ENCODE measurements around the gene MYBPC1.
"Not testable (repeated sequence)": the region's sequence is repeated elsewhere in the genome, so short reads cannot be mapped to it uniquely, and the experiment has no call there.

The MYBPC1 gene

DNA sequence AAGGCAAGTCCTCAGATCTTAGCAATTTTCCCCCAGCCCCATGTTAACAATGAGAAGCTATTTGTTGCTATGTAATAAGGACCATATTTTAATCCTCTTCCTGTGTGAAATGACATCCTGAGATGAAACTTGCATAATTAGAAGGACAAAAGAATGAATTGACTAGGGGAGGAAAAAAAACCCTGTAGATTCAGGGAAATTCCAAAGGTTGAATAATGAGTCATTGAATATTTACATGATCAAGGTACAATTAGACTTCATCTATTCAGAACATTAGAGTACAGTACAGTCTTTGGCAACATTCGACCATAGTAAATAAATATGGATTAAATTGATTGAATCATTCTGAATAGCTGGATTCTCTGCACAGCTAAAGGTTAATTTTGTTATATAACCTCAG is 9.4 kb downstream of the MYBPC1 start:
- DNase-seq = no peak

DNA sequence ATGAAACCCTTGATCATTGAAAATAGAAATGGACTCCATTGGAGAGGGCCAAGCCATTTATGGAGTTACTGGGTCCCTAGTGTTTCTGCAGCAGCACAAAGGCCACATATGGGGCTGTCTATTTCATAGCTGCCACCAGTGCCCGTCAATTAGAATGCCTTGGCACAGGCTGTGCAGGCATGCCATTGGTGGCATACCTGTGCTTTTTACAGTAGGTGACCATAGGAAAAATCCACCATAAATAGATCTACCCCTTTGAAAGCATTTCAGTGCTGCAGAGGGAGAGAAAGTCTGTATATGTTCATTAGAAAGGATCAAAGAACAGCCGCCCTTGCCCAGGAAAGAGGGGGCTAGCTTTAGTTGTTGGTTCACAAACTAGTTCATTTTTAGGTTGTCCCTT is 13.1 kb downstream of the MYBPC1 start:
- no peak for DNase-seq

DNA sequence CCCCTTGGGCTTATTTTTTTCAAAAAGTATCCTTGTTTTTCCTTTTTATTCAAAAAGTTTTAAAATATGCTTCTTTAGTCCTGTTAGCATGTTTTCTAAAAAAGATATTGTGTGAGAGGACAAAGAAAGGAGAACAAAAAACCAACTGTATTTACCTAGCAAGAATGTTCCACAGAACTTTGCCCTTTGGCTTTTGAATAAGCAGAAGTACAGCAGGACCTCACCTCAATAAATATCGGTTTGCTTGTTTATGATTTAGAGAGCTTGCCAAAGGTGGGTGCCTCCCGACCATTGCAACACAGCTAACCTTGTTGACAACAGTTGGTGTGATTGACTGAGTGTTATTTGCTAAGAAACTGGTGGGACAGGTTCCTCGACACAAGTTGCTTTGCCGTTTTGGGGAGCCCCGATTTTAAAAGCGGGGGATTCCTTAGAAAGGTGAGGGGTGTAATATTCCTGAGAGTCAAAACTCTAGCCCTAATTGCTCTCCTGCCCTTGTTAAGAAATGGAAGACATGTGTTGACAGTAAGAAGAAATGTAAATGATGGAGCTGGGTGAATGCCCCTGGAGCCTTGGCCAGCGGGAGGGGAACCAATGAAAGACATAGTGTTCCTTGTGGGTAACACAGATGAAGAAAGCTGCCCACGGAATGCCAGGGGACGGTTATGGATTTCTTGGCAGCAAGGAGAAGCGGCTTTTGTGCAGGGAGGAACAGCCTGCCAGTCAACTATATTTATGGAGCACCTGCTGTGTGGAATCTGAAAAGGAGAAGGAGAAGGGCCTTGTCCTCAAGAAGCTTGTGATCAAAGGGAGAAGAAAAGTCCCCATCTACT is 13.7 kb downstream of the MYBPC1 start:
- no peak for DNase-seq

DNA sequence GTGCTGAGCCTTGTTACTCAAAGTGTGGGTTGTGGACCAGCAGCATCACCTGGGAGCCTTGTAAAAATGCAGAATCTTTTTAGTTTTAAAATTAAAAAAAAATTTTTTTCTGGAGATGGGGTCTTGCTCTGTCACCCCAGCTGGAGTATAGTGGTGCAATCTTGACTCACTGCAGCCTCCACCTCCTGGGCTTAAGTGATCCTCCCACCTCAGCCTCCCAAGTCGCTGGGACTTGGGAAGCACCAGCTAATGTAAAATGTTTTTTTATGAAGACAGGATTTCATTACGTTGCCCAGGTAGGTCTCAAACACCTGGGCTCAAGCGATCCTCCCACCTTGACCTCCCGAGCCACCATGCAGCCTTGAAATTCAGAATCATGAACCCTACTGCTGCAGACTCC is 14.4 kb downstream of the MYBPC1 start:
- DNase-seq = no peak

DNA sequence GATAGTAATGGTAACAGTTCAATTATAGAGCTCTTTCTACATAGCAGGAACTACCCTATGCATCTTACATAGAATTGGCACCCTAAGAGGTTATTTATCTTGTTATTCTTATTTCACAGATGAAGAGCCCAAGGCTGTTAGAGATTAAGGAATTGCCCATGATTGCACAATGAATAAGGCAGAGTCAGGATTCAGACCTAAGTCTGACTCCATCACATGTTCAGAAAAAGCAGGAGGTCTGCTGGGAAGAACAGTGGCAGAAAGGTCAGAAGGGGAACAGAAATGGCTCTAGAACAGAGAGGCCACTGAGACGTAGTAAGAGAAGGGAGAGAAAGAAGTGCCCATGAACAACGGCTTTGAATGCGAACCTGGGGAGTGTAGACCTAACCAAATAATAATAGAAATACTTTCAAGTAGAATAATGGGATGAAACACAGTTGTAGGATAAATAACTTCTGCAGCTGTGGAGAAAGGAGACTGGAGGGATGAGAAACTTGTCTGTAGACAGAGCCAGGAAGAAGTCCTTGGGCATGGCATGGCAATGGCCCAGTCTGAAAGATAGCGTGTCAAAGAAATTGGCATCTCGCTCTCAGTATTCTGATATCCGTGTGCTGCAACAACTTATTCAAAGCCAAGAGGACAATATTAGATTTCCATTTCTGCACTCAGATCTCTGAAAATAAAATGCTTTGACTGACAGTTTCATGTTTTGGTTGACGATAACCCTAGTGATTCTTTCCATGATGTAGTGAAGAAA is 17.6 kb downstream of the MYBPC1 start:
- no peak for DNase-seq

DNA sequence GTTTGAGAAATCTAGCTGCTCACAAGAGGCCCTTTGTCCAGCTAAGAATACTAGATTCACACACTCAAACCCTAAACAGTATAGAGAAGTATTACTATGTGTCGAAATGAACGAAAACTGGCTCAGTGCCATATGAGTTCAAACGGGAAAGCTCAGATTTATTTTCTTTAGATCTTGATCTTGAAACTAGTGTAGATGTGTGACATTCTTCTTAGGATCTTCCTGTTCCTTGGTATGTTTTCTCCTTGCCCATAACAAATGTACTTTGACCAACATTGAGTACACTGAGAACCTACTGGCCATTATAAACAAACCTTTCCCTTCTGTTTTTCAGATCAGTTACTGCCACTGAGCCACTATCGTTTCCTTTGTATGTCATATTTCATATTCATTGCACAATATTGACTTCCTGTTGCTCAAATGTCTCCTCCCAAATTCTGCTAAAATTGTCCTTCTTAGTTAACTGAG is 21.3 kb downstream of the MYBPC1 start:
- no peak for DNase-seq

DNA sequence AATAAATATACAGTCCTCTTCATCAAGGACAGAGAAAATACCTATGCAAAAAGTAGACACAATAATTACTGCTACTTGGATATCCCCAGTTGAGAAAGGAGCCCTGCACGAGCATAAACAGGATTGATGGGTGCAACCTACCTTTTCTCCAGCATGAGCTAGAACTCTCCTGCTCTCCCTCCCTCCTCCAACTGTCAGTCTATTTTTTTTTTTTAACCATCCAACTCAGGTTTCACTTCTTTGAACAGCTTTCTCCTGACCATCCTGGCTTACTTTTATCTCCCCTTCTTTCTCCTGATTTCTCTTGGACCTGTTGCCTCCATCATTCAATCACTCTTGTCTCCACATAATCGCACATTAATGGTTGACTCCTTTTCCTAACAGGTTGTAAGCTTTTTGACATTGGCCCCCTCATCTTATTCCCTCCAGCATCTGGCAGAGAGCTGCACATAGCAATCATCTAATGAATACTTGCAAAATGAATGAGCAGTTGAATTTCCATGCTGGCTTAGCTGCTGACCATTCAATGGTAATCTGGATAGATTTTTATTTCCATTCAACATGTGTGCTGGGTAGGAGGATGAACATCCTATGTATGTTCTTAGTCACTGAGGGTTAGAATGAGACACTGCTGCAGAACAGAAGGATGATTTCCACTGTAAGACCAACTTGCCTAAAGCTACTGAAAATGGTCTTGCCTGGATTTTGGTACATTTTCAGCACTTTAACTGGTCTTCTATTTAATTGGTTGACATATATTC is 24.4 kb downstream of the MYBPC1 start:
- DNase-seq = no peak

DNA sequence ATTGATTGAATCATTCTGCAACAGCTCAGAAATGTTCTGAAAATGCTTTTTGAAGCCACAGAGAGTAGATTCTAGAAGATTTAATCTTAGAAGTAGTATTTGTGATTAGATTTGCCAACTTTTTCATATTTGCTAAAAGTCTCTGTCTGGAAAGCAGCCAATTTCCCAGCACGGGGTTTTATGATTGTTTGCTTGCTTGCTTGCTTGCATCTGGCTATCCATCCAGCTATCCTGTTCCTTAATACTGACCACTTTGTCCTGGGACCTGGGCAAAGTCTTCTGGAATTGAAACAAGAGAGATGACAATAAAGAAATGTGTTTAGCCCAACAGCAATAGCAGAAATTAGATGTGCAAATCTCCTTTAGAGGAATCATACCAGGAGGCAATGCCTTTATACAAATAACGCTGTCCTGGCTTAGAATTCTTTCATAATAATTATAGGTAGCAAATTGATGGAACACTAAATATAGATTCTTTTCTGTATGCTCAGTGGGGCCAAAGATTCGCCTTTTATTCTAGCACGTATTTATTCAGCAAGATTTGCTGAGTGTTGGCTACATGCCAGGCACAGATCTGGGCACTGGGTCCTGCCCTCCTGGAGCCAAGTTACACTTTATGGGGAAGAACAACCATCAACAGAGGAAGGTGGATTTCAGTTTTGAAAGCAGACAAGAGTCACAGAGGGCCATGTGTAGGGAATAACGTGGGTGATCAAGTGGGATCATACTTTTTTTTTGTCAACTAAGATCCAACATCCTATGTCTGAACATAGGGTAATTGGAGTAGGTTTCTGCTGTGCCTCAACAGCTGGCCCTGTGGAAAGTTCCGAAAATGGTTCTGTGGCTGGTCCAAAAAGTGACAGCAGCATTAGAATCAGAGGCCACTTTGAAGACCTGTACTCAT is 25.3 kb downstream of the MYBPC1 start:
- DNase-seq = no peak

DNA sequence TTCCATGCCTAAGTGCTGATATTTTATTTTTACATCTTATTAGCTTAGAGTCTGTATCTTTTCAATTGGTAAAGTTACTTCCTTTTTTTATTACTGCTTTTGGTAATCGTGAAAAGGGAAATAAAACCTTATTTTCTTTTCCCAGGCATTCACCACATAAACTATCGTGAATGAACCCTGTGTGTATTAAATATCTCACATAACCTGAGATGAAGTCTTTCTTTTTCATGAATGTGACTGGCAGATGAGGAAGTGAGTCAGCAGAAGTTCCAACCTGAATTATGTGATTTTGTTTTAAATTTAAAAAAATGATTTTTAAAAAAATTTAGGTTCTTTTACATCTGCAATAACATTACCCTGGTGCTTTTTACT is 26.0 kb downstream of the MYBPC1 start:
- DNase-seq = no peak

DNA sequence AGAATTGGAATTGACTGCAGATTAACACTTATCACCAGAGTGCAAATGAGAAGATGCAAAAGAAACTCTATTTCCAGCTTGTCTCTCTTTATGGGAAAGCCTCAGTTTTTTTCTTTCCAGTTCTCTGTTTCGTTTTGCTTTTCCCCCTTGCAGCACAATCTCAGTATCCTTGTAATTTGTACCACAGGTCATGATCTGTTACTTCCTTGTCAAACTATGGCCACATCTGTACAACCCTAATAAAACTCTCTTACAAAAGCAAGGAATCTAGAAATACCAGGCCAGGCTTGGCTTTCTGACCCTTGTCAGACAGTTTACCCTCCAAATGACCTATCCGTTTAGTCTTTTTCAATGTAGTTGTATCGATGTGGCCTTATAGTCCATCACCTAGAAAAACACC is 33.9 kb downstream of the MYBPC1 start:
- no peak for DNase-seq

DNA sequence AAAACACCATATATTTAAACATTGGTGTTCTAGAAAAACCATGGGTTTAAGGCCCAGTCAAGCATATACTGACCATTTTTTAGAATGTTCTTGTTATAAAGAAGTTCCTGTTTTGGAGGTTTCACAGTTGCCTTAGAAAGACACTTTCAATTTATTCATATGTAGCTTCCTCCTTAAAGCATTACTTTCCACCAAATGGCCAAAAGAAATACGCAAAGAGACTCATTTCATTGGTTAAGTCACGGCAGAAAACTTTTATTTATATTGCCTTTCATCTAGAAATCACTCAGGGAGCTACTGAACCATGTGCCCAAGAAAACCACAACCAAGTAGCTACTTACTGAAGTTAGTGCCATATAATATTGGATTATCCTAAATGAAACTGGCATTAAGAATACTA is 40.0 kb downstream of the MYBPC1 start:
- no peak for DNase-seq

DNA sequence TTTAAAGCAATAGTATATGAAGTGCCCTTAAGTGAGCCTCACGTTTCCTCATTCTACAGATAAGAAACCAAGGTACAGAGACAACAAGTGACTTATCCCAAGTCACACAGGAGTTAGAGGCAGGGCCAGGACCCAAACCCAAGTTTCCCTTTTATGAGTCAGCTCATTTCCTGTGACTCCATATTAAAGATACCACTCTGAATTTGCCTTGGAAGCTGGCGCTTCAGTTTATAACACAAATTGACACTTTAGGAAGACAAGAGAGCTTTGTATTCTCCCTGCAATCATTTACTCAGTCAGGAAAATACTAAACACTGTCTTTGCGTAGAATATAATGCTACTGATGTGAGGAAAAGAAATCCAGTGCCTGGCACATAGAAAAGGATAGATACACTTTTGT is 43.2 kb downstream of the MYBPC1 start:
- DNase-seq = no peak

DNA sequence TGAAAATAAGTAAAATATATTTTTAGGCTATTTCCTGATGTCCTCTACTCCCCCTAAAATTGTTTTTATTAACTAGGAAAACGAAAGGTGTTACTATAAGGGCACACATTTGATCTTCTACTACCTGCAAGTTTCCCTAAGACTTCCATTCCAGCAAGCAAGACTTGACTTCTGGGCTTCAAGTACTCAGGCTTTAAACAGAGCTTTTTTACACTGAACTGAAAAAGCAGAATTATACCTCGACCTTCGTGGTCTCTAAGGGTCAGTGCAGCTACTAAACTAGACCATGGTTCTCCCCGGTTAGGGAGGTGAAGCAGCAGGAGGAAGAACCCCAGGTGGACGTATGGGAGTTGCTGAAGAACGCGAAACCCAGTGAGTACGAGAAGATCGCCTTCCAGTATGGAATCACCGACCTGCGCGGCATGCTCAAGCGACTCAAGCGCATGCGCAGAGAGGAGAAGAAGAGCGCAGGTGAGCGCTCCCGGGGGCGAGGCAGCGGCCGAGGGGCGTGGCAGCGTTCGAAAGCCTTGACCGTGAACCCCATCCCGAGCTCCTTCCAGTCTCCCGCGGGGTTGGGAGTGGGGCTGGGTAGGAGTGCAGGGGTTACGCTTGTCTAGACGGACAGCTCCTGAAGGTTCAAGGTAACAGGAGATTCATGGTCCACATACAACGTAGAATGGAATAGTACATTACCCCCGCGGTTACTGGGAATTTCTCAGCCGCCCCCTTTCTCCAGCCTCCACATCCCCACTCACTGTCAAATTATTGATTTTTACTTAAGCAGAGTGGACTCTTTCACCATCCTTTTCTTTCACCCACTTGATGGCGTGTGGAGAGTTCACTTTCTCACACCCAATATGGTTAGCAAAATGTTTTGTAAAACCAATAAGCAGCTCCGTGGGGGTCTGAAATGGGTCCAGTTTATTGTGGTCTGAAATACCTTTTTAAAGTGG is 47.6 kb downstream of the MYBPC1 start:
- no peak for DNase-seq

DNA sequence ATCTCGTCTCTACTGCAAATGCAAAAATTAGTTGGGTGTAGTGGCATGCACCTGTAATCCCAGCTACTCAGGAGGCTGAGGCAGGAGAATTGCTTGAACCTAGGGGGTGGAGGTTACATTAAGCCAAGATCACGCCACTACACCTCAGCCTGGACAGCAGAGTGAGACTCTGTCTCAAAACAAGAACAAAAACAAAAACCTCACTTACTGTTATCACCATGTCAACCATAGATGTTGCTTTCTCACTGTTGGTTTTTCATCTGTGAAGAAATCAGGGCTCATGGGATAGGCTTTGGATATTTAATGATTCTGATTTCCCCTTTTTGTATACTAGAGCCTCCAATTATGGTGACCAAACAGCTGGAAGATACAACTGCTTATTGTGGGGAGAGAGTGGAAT is 52.9 kb downstream of the MYBPC1 start:
- DNase-seq = no peak

DNA sequence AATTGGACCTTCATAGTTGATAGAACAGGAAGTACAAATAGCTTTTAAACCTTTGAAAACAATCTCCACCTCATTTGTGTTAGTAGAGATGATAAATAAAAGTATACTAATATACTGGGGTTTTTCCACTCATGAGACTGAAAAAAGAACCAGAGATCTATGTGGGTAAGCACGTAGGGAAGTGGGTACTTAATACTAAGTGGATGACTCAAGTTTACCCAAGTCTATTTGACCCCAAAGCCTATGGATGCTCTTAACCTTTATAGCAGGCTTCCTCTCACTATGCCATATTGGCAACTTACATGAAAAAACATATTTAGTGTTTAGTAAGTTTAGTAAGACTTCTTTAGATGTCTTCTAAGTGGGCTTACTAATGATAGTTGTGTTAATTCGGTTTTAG is 53.4 kb downstream of the MYBPC1 start:
- DNase-seq = no peak

DNA sequence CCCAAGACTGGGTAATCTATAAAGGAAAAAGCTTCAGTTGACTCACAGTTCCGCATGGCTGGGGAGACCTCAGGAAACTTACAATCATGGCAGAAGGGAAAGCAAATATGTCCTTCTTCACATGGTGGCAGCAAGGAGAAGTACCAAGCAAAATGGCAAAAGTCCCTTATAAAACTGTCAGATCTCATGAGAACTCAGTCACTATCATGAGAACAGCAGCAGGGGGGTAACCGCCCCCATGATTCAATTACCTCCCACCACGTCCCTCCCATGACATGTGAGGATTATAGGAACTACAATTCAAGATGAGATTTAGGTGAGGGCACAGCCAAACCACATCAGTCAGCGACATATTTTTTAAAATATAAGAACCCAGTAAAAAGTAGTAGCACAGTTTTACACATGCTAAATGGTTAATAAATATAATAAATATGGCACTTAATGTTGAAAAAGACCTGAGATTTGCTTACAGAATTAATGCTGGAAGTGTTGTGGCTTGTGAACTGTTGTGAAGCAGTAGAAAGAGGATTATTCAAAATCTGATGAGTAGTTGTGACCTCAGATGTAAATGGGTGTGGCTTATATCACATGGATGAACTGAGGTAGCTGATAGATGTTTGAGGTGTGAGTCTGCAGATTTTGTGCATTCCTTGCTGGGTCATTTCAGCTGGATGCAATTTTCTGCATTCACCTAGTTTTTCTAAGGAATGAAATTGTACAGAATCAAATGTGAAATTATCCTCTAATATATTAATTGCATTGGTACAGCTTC is 55.8 kb downstream of the MYBPC1 start:
- no peak for DNase-seq

DNA sequence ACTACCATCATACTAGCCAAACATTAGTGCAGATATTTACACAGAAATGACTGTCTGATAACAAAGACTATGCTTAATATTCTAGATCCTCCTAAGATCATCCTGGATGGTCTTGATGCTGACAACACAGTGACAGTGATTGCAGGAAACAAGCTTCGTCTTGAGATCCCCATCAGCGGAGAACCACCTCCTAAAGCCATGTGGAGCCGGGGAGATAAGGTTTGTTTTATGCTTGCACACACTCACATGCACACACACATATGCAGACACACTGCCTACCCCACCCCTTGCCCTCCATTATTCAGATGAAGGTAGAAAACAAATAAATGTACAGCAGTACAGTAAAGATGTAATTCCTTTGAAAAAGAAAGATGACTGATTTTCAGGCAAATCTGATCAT is 58.3 kb downstream of the MYBPC1 start:
- no peak for DNase-seq

DNA sequence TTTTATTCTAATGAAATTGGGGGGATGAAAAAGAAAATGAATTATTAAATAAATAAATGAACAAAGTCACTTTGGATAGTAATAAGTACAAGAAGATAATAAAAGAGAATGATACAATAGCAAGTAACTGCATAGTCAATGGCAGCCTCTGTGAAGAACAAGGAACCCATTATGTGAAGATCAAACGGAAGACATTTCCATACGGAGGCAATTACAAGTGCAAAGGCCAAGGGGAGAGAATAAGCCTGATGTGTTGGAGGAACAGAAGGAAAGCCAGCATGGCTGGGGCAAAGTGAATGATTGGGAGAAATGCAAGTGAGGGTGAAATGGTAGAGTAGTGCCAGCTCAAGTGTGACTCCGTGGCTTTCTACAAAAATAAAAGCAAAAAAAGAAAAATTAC is 58.7 kb downstream of the MYBPC1 start:
- DNase-seq = no peak

DNA sequence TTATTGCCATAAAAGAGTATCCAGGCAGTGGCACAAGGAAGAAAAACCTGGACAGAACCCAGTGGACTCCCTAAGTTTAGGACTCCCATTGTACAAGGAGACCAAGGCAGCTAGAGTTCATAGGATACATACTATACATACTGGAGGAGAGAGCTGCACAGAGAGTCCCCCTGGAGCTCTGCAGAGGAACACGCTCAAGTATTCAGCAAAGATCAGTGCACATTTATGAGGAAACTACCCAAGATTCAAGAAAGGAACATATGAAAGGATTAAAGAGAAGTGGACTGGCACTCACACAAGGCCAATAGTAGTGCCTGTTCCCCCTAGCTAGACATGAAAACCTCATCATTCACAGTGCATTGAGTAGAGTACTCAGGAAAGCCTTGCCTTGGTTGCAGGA is 59.7 kb downstream of the MYBPC1 start:
- no peak for DNase-seq

DNA sequence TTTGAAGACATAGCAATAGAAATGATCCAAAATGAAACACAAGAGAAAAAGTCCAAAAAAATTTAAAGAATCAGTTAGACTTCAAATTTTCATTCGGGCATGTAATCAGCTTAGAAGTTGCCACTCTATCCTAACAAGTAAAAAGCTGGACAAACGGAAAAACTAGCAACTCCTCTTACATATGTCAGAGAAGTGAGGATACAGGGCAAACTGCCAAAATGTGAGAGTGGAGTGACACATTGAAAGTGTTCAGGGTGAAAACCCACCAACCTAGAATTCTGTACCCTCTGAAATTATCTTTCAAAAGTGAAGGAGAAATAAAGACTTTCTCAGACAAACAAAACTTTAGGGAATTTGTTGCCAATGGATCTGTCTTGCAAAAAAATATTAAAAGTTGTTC is 60.6 kb downstream of the MYBPC1 start:
- DNase-seq = no peak

DNA sequence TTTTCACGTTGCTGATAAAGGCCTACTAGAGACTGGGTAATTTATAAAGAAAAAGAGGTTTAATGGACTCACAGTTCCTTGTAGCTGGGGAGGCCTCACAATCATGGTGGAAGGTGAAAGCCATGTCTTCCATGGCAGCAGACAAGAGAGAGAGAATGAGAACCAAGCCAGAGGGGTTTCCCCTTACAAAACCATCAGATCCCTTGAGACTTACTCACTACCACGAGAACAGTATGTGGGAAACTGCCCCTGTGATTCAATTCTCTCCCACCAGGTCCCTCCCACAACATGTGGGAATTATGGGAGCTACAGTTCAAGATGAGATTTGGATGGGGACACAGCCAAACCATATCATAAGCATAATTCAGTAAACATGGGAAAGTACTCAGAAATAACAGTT is 65.9 kb downstream of the MYBPC1 start:
- not testable (repeated sequence) for DNase-seq

All from activated effector memory CD4-positive, alpha-beta T cell treated with anti-CD3 and anti-CD28 coated beads, Interleukin-2, amount 50 U/mL, for 16 hours (primary cell).